ENCODE results near the gene PKLR.

The PKLR gene

DNA sequence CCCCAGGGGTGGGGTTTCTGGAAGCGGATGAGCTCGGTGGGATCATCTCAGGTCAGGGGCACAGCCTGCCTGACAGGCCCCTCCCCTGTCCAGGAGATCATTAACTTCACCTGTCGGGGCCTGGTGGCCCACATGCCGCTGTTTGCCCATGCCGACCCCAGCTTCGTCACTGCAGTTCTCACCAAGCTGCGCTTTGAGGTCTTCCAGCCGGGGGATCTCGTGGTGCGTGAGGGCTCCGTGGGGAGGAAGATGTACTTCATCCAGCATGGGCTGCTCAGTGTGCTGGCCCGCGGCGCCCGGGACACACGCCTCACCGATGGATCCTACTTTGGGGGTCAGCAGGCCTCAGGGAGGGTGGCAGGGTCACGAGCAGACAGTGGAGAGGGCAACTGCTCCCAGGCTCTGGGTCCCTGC, 15.6 kb downstream of the PKLR start:
- H3K9me2 ChIP-seq (replicated peaks; ENCODE audit: insufficient read depth, low read length): no peaks in the 10 kb centered on the region
- H2AFZ ChIP-seq (ENCODE audit: low read length): no peak overlapping the region
- H4K20me1 ChIP-seq (ENCODE audit: insufficient read depth, low read length): no peaks in the 10 kb centered on the region
- no peaks in the 10 kb centered on the region for H3K79me2 ChIP-seq (ENCODE audit: low read length)
- no peaks in the 10 kb centered on the region for H3K36me3 ChIP-seq (replicated peaks; ENCODE audit: insufficient read depth, low read length)
- H3F3A ChIP-seq (ENCODE audit: insufficient read depth, low read length): no peaks in the 10 kb centered on the region
- TF ChIP-seq, protein P1, sequence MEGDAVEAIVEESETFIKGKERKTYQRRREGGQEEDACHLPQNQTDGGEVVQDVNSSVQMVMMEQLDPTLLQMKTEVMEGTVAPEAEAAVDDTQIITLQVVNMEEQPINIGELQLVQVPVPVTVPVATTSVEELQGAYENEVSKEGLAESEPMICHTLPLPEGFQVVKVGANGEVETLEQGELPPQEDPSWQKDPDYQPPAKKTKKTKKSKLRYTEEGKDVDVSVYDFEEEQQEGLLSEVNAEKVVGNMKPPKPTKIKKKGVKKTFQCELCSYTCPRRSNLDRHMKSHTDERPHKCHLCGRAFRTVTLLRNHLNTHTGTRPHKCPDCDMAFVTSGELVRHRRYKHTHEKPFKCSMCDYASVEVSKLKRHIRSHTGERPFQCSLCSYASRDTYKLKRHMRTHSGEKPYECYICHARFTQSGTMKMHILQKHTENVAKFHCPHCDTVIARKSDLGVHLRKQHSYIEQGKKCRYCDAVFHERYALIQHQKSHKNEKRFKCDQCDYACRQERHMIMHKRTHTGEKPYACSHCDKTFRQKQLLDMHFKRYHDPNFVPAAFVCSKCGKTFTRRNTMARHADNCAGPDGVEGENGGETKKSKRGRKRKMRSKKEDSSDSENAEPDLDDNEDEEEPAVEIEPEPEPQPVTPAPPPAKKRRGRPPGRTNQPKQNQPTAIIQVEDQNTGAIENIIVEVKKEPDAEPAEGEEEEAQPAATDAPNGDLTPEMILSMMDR (IDR thresholded peaks at IDR 0.05; ENCODE audit: low read length): no peak
- TF ChIP-seq EZH2 (optimal IDR thresholded peaks at IDR 0.05; ENCODE audit: low read depth, low read length) (no peak), EZH2phosphoT487 (IDR thresholded peaks at IDR 0.05; ENCODE audit: low read length) (no peak)
- H3K4me3 ChIP-seq (ENCODE audit: low read length): no peak overlapping the region
- no peaks in the 10 kb centered on the region for H3K4me1 ChIP-seq (ENCODE audit: low read length)
- H3K27me3 ChIP-seq (replicated peaks; ENCODE audit: insufficient read depth, low read length): no peaks in the 10 kb centered on the region
- H3K4me2 ChIP-seq (ENCODE audit: low read depth, low read length): no peak overlapping the region
- no peak for DNase-seq
- no peak overlapping the region for H3K27ac ChIP-seq (ENCODE audit: low read length)
- no peaks in the 10 kb centered on the region for H3K9me3 ChIP-seq (replicated peaks; ENCODE audit: insufficient read depth, low read length)
- H3K9ac ChIP-seq (ENCODE audit: low read length): no peak overlapping the region

- H3K36me3 ChIP-seq (replicated peaks; ENCODE audit: insufficient read depth, low read length): no peaks in the 10 kb centered on the region
- no peak overlapping the region for H3K9ac ChIP-seq (ENCODE audit: low read length)
- no peaks in the 10 kb centered on the region for H3K4me1 ChIP-seq (ENCODE audit: low read length)
- no peak for DNase-seq
- no peak for TF ChIP-seq EZH2phosphoT487 (IDR thresholded peaks at IDR 0.05; ENCODE audit: low read length)
- H3K9me2 ChIP-seq (replicated peaks; ENCODE audit: insufficient read depth, low read length): no peaks in the 10 kb centered on the region
- H3K79me2 ChIP-seq (ENCODE audit: low read length): no peaks in the 10 kb centered on the region
- H4K20me1 ChIP-seq (ENCODE audit: insufficient read depth, low read length): no peaks in the 10 kb centered on the region
- H3K9me3 ChIP-seq (replicated peaks; ENCODE audit: insufficient read depth, low read length): no peaks in the 10 kb centered on the region
- no peak overlapping the region for H2AFZ ChIP-seq (ENCODE audit: low read length)
- H3K27ac ChIP-seq (ENCODE audit: low read length): no peak overlapping the region
- no peak overlapping the region for H3K4me2 ChIP-seq (ENCODE audit: low read depth, low read length)
- no peaks in the 10 kb centered on the region for H3F3A ChIP-seq (ENCODE audit: insufficient read depth, low read length)
- H3K4me3 ChIP-seq (ENCODE audit: low read length): no peak overlapping the region
- no peaks in the 10 kb centered on the region for H3K27me3 ChIP-seq (replicated peaks; ENCODE audit: insufficient read depth, low read length)
Observed at GRCh38 chr1:155285063-155285462, 16.2 kb downstream of the PKLR start.

DNA sequence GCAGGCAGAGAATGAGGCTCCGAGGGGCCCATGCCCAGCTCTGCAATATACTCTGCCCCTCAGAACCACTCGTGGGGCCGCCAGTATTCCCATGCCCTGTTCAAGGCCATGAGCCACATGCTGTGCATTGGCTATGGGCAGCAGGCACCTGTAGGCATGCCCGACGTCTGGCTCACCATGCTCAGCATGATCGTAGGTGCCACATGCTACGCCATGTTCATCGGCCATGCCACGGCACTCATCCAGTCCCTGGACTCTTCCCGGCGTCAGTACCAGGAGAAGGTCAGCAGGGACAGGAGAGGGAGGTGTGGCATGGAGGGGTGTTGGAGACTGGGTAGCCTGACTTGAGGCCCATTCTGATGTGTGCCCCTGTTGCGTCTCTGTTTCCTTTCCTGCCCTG, 16.8 kb downstream of the PKLR start:
- Histone ChIP-seq H3K27me3 (replicated peaks; ENCODE audit: insufficient read depth, low read length) (no peaks in the 10 kb centered on the region), H3K4me1 (ENCODE audit: low read length) (no peaks in the 10 kb centered on the region), H3K9me3 (replicated peaks; ENCODE audit: insufficient read depth, low read length) (no peaks in the 10 kb centered on the region), H3K9me2 (replicated peaks; ENCODE audit: insufficient read depth, low read length) (no peaks in the 10 kb centered on the region), H3F3A (ENCODE audit: insufficient read depth, low read length) (no peaks in the 10 kb centered on the region), H3K9ac (ENCODE audit: low read length) (no peak overlapping the region), H3K79me2 (ENCODE audit: low read length) (no peaks in the 10 kb centered on the region), H3K4me2 (ENCODE audit: low read depth, low read length) (no peak overlapping the region), H3K36me3 (replicated peaks; ENCODE audit: insufficient read depth, low read length) (no peaks in the 10 kb centered on the region), H3K4me3 (ENCODE audit: low read length) (no peak overlapping the region), H2AFZ (ENCODE audit: low read length) (no peak overlapping the region), H4K20me1 (ENCODE audit: insufficient read depth, low read length) (no peaks in the 10 kb centered on the region), H3K27ac (ENCODE audit: low read length) (no peak overlapping the region)
- no peak for TF ChIP-seq EZH2phosphoT487 (IDR thresholded peaks at IDR 0.05; ENCODE audit: low read length)
- no peak for TF ChIP-seq EZH2 (optimal IDR thresholded peaks at IDR 0.05; ENCODE audit: low read depth, low read length)
- TF ChIP-seq, protein P1 (IDR thresholded peaks at IDR 0.05; ENCODE audit: low read length): no peak
- DNase-seq: no peak

DNA sequence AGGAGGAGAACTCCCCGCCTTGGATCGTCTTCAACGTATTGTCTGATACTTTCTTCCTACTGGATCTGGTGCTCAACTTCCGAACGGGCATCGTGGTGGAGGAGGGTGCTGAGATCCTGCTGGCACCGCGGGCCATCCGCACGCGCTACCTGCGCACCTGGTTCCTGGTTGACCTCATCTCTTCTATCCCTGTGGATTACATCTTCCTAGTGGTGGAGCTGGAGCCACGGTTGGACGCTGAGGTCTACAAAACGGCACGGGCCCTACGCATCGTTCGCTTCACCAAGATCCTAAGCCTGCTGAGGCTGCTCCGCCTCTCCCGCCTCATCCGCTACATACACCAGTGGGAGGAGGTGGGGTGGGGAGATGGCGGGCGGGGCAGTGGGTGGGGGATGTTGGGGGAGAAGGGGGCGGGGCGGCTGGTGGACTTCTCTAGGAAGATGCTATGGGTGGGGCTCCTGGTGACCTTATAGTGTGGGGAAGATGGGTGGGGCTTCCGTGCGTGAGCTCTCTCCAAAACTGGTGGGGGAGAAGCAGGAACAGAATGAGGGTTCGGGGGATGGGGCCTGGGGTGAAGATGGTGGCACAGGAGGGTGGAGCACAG, 18.6 kb downstream of the PKLR start:
- peaks cover 5% of the 10 kb centered on the region; the same call in 1 of the 2 replicates for H3K4me1 ChIP-seq (ENCODE audit: low read length)
- H3F3A ChIP-seq (ENCODE audit: insufficient read depth, low read length): 0 out of 2 replicates have a peak, but pooled peaks cover 5% of the 10 kb centered on the region
- H3K27me3 ChIP-seq (replicated peaks; ENCODE audit: insufficient read depth, low read length): no peaks in the 10 kb centered on the region
- TF ChIP-seq EZH2phosphoT487 (IDR thresholded peaks at IDR 0.05; ENCODE audit: low read length) (no peak), EZH2 (optimal IDR thresholded peaks at IDR 0.05; ENCODE audit: low read depth, low read length) (no peak)
- TF ChIP-seq, protein P1 (IDR thresholded peaks at IDR 0.05; ENCODE audit: low read length): no peak
- H3K9ac ChIP-seq (ENCODE audit: low read length): no peak overlapping the region
- no peak overlapping the region for H3K4me2 ChIP-seq (ENCODE audit: low read depth, low read length)
- H3K79me2 ChIP-seq (ENCODE audit: low read length): no peaks in the 10 kb centered on the region
- no peaks in the 10 kb centered on the region for H4K20me1 ChIP-seq (ENCODE audit: insufficient read depth, low read length)
- H3K36me3 ChIP-seq (replicated peaks; ENCODE audit: insufficient read depth, low read length): no peaks in the 10 kb centered on the region
- no peak overlapping the region for H2AFZ ChIP-seq (ENCODE audit: low read length)
- no peak for DNase-seq
- no peak overlapping the region for H3K4me3 ChIP-seq (ENCODE audit: low read length)
- no peak overlapping the region for H3K27ac ChIP-seq (ENCODE audit: low read length)
- no peaks in the 10 kb centered on the region for H3K9me2 ChIP-seq (replicated peaks; ENCODE audit: insufficient read depth, low read length)
- H3K9me3 ChIP-seq (replicated peaks; ENCODE audit: insufficient read depth, low read length): no peaks in the 10 kb centered on the region

Data from MM.1S (cell line).